ENCODE data around the gene CFAP100. TPM values are rescaled to one million over a fixed set of nuclear protein-coding genes. Genes with fewer than 3 reads are reported as not detected.
A peak's percentile ranks its signal among the peaks of the same experiment; 100 is the strongest.

CFAP100 gene
- total RNA-seq, 1 donor from 2014 or later, result not detected

DNA sequence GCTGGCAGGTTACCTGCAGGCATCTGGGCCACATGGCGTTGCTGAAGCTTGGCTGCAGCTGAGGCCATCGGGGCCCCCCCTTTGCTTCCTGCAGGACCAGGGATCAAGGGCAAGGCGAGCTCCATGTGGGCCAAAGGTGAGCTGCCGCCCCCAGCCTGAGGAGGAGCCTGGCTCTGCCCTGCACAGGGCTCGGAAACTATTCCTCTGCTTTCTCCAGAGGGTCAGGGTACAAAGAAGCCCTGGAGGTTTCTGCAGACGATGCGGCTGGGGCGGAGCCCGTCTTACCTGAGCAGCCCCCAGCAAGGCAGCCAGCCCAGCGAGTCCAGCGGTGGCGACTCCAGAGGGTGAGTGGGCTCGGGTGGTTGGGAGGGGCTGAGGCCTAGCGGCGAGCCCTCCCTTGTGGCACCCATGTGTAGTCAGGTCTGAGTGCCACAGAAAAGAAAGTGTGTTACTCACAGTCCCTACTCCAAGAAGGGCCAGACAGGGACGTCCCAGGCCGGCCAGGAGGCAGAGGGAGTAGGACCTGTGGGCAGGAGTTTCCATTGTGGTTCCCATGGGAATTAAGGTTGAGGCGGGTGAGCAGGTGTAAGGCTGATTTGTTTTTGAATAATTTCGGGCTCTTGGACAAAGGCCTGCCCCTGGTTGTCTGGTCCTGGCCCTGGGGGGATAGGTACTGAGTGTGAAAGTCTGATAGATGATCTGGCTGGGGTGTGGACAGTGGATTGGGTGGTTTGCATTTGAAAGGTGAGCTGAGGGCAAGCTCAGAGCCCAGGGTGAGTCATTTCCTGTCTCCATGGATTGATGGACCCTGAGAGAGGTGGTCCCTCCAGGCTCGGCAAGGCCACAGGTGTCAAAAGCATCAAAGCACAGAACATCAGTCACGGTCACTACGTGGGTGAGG, 25.4 kb downstream of the CFAP100 start:
- no peak for TF ChIP-seq EZH2 (IDR thresholded peaks at IDR 0.05)
- no peak for TF ChIP-seq EZH2phosphoT487 (IDR thresholded peaks at IDR 0.05)
- TF ChIP-seq, protein P1, sequence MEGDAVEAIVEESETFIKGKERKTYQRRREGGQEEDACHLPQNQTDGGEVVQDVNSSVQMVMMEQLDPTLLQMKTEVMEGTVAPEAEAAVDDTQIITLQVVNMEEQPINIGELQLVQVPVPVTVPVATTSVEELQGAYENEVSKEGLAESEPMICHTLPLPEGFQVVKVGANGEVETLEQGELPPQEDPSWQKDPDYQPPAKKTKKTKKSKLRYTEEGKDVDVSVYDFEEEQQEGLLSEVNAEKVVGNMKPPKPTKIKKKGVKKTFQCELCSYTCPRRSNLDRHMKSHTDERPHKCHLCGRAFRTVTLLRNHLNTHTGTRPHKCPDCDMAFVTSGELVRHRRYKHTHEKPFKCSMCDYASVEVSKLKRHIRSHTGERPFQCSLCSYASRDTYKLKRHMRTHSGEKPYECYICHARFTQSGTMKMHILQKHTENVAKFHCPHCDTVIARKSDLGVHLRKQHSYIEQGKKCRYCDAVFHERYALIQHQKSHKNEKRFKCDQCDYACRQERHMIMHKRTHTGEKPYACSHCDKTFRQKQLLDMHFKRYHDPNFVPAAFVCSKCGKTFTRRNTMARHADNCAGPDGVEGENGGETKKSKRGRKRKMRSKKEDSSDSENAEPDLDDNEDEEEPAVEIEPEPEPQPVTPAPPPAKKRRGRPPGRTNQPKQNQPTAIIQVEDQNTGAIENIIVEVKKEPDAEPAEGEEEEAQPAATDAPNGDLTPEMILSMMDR (IDR thresholded peaks at IDR 0.05), result no peak
- no peak overlapping the region for H3K9ac ChIP-seq
- no peak overlapping the region for H3K27ac ChIP-seq
- no peaks in the 10 kb centered on the region for H3F3A ChIP-seq (ENCODE audit: low read depth)
- H3K4me1 ChIP-seq, result peaks cover 12% of the 10 kb centered on the region
- H3K36me3 ChIP-seq, result no peaks in the 10 kb centered on the region
- H3K27ac Mint-ChIP-seq, result peak overlapping the region; percentile 32
- H4K20me1 ChIP-seq (ENCODE audit: low read depth), result no peaks in the 10 kb centered on the region
- no peaks in the 10 kb centered on the region for H3K9me3 ChIP-seq (ENCODE audit: low read depth)
- no peaks in the 10 kb centered on the region for H3K79me2 ChIP-seq (ENCODE audit: low read depth)
- no peak overlapping the region for H3K4me3 ChIP-seq
- DNase-seq (ENCODE audit: low spot score), result no peak
- no peaks in the 10 kb centered on the region for H3K27me3 ChIP-seq
- H3K9me3 Mint-ChIP-seq, result peaks cover 2% of the 10 kb centered on the region
- no peak overlapping the region for H2AFZ ChIP-seq (replicated peaks)
- peaks cover 13% of the 10 kb centered on the region for H3K4me1 Mint-ChIP-seq
- no peaks in the 10 kb centered on the region for H3K27me3 Mint-ChIP-seq (ENCODE audit: insufficient read depth, low read depth)
- H3K4me3 Mint-ChIP-seq, result no peak overlapping the region
- H3K36me3 Mint-ChIP-seq, result no peaks in the 10 kb centered on the region
- no peak overlapping the region for H3K4me2 ChIP-seq

DNA sequence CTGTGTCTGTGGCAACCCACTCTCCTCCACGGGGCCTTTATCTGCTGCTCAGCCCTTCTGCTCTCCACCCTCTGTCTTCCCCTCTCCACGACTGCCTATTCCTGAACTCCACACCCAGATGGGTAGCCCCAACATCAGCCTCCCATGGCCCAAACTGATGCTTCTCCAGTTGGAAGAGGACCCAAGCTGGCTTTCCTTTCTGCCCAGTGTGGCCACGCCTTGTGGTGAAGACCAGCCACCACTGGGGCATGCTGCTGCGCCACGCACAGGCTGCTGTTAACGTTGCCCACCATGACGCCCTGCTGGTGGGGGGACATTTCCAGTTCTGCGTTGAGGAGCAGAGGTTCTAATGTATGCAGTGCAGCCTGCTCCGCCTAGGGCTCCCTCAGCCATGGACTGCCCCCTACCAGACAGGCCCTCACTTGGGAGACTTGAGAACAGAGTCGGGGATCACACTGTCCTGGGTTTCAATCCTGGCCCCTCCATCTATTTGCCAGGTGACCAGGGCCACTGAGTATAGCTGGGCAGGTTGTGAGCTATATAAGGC, 26.9 kb downstream of the CFAP100 start:
- Histone ChIP-seq H3K4me2 (no peak overlapping the region), H2AFZ (replicated peaks) (no peak overlapping the region), H3F3A (ENCODE audit: low read depth) (no peaks in the 10 kb centered on the region), H3K27ac (no peak overlapping the region), H3K4me1 (peaks cover 8% of the 10 kb centered on the region), H3K9me3 (ENCODE audit: low read depth) (peaks cover 6% of the 10 kb centered on the region), H3K27me3 (no peaks in the 10 kb centered on the region), H3K9ac (no peak overlapping the region), H3K79me2 (ENCODE audit: low read depth) (no peaks in the 10 kb centered on the region), H4K20me1 (ENCODE audit: low read depth) (no peaks in the 10 kb centered on the region), H3K36me3 (no peaks in the 10 kb centered on the region), H3K4me3 (no peak overlapping the region)
- Mint-ChIP-seq H3K27ac (no peak overlapping the region), H3K36me3 (peaks cover 3% of the 10 kb centered on the region), H3K9me3 (peaks cover 7% of the 10 kb centered on the region), H3K4me3 (no peak overlapping the region), H3K4me1 (peaks cover 13% of the 10 kb centered on the region), H3K27me3 (ENCODE audit: insufficient read depth, low read depth) (peaks cover 2% of the 10 kb centered on the region)
- TF ChIP-seq EZH2phosphoT487 (IDR thresholded peaks at IDR 0.05) (no peak), EZH2 (IDR thresholded peaks at IDR 0.05) (no peak)
- TF ChIP-seq, protein P1 (IDR thresholded peaks at IDR 0.05), result no peak
- no peak for DNase-seq (ENCODE audit: low spot score)

DNA sequence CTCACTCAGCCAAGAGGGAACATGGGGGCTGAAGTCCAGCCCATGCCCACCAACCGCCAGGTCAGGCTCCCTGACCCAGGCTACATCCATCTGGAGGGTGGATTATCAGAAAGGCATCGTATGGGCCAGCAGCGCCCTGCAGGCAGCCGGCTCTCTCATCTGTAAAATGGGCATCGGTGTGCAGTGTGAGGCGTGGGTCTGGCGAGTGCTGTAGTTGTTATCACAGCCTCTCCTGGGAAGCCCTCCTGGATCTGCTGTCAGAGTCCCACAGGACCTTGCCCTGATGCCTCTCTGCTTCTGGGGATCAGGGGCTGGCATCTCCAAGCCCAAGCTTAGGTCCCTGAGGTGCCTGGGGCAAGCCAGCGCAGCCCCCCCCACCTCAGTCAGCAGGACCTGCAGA, 27.4 kb downstream of the CFAP100 start:
- Histone ChIP-seq H3K9ac (no peak overlapping the region), H3K4me1 (peaks cover 4% of the 10 kb centered on the region), H3K9me3 (ENCODE audit: low read depth) (peaks cover 6% of the 10 kb centered on the region), H3K27me3 (no peaks in the 10 kb centered on the region), H4K20me1 (ENCODE audit: low read depth) (no peaks in the 10 kb centered on the region), H3F3A (ENCODE audit: low read depth) (no peaks in the 10 kb centered on the region), H3K79me2 (ENCODE audit: low read depth) (no peaks in the 10 kb centered on the region), H3K36me3 (no peaks in the 10 kb centered on the region), H2AFZ (replicated peaks) (no peak overlapping the region), H3K27ac (no peak overlapping the region), H3K4me2 (no peak overlapping the region), H3K4me3 (no peak overlapping the region)
- Mint-ChIP-seq H3K27me3 (ENCODE audit: insufficient read depth, low read depth) (peaks cover 2% of the 10 kb centered on the region), H3K4me1 (peaks cover 9% of the 10 kb centered on the region), H3K27ac (no peak overlapping the region), H3K4me3 (no peak overlapping the region), H3K36me3 (peaks cover 7% of the 10 kb centered on the region), H3K9me3 (peaks cover 11% of the 10 kb centered on the region)
- TF ChIP-seq, protein P1 (IDR thresholded peaks at IDR 0.05), result no peak
- TF ChIP-seq EZH2phosphoT487 (IDR thresholded peaks at IDR 0.05) (no peak), EZH2 (IDR thresholded peaks at IDR 0.05) (no peak)
- DNase-seq (ENCODE audit: low spot score), result no peak

All from neural progenitor cell (in vitro differentiated cells).